ENCODE measurements around the gene ZBTB39. TPM values are rescaled to one million over a fixed set of nuclear protein-coding genes. Genes with fewer than 3 reads are reported as not detected.
"Not testable (repeated sequence)": the region's sequence is repeated elsewhere in the genome, so short reads cannot be mapped to it uniquely, and the experiment has no call there.

The ZBTB39 gene
- total RNA-seq, 1 donor from 2014 or later = 5.7 TPM

- DNase-seq (ENCODE audit: low spot score) = peak; percentile 68
Measured at GRCh38 chr12:57001448-57001906, 4.9 kb downstream of the ZBTB39 start.

- DNase-seq (ENCODE audit: low spot score) = no peak
Measured at GRCh38 chr12:57000393-57000792, 6.0 kb downstream of the ZBTB39 start.

GRCh38 chr12:56999456-56999855 lies 6.9 kb downstream of the ZBTB39 start:
- DNase-seq (ENCODE audit: low spot score) = no peak

GRCh38 chr12:56998981-56999380 lies 7.4 kb downstream of the ZBTB39 start:
- no peak for DNase-seq (ENCODE audit: low spot score)

- no peak for DNase-seq (ENCODE audit: low spot score)
Measured at GRCh38 chr12:56998316-56998715, 8.0 kb downstream of the ZBTB39 start.

- DNase-seq (ENCODE audit: low spot score) = no peak
Measured at GRCh38 chr12:56996793-56997545, 9.4 kb downstream of the ZBTB39 start.

- no peak for DNase-seq (ENCODE audit: low spot score)
Measured at GRCh38 chr12:56995930-56996496, 10.3 kb downstream of the ZBTB39 start.

- DNase-seq (ENCODE audit: low spot score) = no peak
Measured at GRCh38 chr12:56995201-56995929, 11.0 kb downstream of the ZBTB39 start.

- DNase-seq (ENCODE audit: low spot score) = no peak
Measured at GRCh38 chr12:56994231-56994746, 12.1 kb downstream of the ZBTB39 start.

- no peak for DNase-seq (ENCODE audit: low spot score)
Measured at GRCh38 chr12:56993346-56993745, 13.0 kb downstream of the ZBTB39 start.

GRCh38 chr12:56991319-56992246 lies 14.8 kb downstream of the ZBTB39 start:
- peak; percentile 51 for DNase-seq (ENCODE audit: low spot score)

GRCh38 chr12:56990648-56991318 lies 15.6 kb downstream of the ZBTB39 start:
- no peak for DNase-seq (ENCODE audit: low spot score)

- no peak for DNase-seq (ENCODE audit: low spot score)
Measured at GRCh38 chr12:56989861-56990610, 16.3 kb downstream of the ZBTB39 start.

- no peak for DNase-seq (ENCODE audit: low spot score)
Measured at GRCh38 chr12:56988207-56988739, 18.1 kb downstream of the ZBTB39 start.

GRCh38 chr12:56987551-56988053 lies 18.7 kb downstream of the ZBTB39 start:
- DNase-seq (ENCODE audit: low spot score) = peak; percentile 79

GRCh38 chr12:56987011-56987410 lies 19.3 kb downstream of the ZBTB39 start:
- no peak for DNase-seq (ENCODE audit: low spot score)

- peak; percentile 75 for DNase-seq (ENCODE audit: low spot score)
Measured at GRCh38 chr12:56985714-56986113, 20.6 kb downstream of the ZBTB39 start.

GRCh38 chr12:56983386-56983785 lies 23.0 kb downstream of the ZBTB39 start:
- DNase-seq (ENCODE audit: low spot score) = no peak

GRCh38 chr12:56982578-56983236 lies 23.6 kb downstream of the ZBTB39 start:
- DNase-seq (ENCODE audit: low spot score) = not testable (repeated sequence)
